SK-N-MC (cell line): ENCODE results near the gene NUB1.

Source experiments
- DNase-seq: peaks from one replicate; pipeline ENCODE4 v3.0.0-alpha.2; 2011; ENCODE audit warnings: low read depth, low spot score
- H3K27ac ChIP-seq: fragments of 200-600 bp; sonication (generic); 2 replicates; pipeline ENCODE4 v1.5.1; 2016; ENCODE audit warnings: mixed run types
- H3K36me3 ChIP-seq: fragments of 200-600 bp; sonication (generic); 2 replicates; pipeline ENCODE4 v1.6.1; 2017; ENCODE audit warnings: antibody characterized with exemption, low read length, mixed read lengths; ENCODE audit not compliant: insufficient read depth
- H3K4me3 ChIP-seq: fragments of 200-600 bp; sonication (generic); 2 replicates; pipeline ENCODE4 v1.5.1; 2016
- H3K9ac ChIP-seq: fragments of 200-600 bp; sonication (generic); 2 replicates; pipeline ENCODE4 v1.8.0; 2017; ENCODE audit warnings: mixed run types, mixed read lengths; ENCODE audit not compliant: insufficient read length
- H3K9me3 ChIP-seq: fragments of 200-600 bp; sonication (generic); 2 replicates; pipeline ENCODE4 v1.6.1; 2017; ENCODE audit warnings: low read depth, mild to moderate bottlenecking, antibody characterized with exemption, low read length, moderate library complexity, mixed read lengths
- EZH2 ChIP-seq: fragments of 200-600 bp; sonication (generic); IDR thresholded peaks from one replicate; pipeline ENCODE4 v1.6.1; 2017; ENCODE audit warnings: antibody characterized with exemption
- FOXP2 ChIP-seq: optimal IDR thresholded peaks from 2 replicates; pipeline ENCODE3; 2011; ENCODE audit warnings: mild to moderate bottlenecking, moderate library complexity; ENCODE audit not compliant: insufficient read depth; ENCODE audit errors: extremely low read length, control extremely low read depth
- POLR2AphosphoS5 ChIP-seq: IDR thresholded peaks from 2 replicates; pipeline ENCODE4 v1.6.1; 2012; ENCODE audit warnings: mild to moderate bottlenecking, low read depth, low read length, borderline replicate concordance

NUB1 gene

DNA sequence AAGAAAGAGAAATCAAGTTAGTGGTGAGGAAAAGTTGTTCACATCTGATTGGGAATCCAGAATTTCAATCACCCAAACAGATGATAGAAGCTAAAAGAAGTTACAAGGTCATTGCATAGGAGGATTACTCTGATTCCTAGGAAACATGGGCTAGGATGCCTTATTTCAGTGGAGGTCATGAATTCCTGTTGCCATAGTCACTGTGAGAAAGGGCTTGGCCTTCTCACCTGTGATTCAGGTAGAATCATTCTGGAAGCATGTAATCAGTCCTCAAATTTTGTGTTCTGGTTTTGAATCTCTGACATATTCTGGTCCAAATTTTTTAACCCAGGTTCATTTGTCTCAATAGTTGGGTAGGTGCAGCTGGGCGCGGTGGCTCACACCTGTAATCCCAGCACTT lies 4.3 kb upstream of the NUB1 start:
- no peak for DNase-seq
- H3K27ac ChIP-seq, result no peak overlapping the region
- H3K9ac ChIP-seq, result no peak overlapping the region
- no peak for TF ChIP-seq FOXP2
- TF ChIP-seq POLR2AphosphoS5, result no peak
- no peaks in the 10 kb centered on the region for H3K36me3 ChIP-seq
- no peaks in the 10 kb centered on the region for H3K9me3 ChIP-seq
- no peak overlapping the region for H3K4me3 ChIP-seq

DNA sequence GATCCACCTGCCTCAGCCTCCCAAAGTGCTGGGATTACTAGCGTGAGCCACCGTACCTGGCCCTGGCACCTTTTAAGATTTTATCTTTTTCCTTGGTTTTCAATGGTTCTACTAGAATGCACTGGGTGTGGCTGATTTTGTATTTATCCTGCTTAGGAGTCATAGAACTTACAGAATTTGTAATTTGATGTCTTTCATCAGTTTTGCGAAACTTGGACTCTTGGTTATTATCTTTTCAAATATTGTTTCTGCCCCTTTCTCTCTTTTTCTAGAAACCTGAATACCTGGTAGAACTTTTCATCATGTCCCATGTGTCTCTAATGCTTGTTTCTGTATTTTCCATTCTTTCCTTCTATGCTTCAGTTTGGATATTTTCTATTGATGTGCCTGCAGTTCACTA lies 2.8 kb upstream of the NUB1 start:
- TF ChIP-seq POLR2AphosphoS5 (no peak), EZH2 (no peak), FOXP2 (no peak)
- H3K27ac ChIP-seq, result no peak overlapping the region
- H3K9ac ChIP-seq, result no peak overlapping the region
- no peak overlapping the region for H3K4me3 ChIP-seq
- H3K9me3 ChIP-seq, result no peaks in the 10 kb centered on the region
- H3K36me3 ChIP-seq, result no peaks in the 10 kb centered on the region
- DNase-seq, result no peak

DNA sequence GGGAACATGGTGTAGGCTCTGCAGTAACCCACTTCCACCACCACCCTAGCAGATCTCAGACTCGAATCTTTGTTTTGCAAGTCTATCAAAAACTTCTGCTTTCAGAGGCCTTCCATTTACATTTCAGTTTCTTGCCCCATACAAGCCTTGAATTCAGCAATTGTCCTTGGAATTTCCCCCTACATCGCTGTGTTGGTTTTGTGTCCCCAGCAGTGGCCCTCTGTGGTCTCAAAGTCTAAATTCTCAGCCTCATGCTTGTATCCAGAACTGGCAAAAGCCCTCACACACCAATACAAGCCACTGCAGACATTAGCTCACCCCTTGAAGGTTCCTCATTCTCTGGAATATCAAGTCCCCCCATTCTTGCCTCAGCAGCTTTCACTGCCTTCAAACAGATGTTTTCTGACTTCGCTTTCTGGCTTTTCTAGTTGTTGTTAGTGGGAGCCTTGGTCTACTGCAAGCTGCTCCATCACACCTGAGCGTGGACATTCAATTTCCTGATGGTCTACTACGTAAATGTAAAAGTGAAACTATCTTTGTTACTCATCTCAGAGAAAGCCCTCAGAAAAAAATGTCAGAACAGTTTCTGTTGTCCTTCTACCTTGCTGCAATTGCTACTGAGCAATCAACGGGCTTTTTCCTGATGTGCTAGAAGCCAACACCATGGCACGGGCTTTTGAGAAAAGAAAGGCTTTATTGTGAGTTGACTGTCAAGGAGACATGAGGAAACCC lies 1.8 kb upstream of the NUB1 start:
- no peaks in the 10 kb centered on the region for H3K36me3 ChIP-seq
- no peak overlapping the region for H3K27ac ChIP-seq
- no peak overlapping the region for H3K9ac ChIP-seq
- no peak for TF ChIP-seq FOXP2
- TF ChIP-seq EZH2, result no peak
- TF ChIP-seq POLR2AphosphoS5, result no peak
- no peak overlapping the region for H3K4me3 ChIP-seq
- no peaks in the 10 kb centered on the region for H3K9me3 ChIP-seq
- no peak for DNase-seq

DNA sequence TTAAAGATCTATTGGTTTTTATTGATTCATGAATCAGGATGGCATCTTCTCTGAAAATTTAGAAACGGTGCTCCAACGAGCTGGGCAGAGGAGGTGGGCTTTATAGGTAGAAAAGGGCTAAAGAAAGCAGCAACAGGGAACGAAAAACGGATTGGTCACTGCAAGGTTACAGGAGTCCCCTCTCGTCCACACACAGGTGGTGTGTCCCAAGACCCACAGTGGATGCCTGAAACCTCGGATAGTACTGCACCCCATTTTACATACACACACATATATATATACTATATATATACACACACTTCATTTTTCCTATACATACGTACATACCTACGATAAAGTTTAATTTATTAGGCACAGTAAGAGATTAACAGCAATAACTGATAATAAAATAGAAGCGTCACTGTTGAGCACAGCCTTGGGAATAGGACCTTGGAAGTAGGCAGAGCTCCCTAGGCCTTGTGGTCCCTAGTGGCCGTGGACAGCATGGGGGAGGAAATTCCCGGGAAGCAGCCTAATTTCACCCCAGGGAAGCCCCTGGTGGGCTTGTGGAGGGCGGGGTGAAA lies 737 bp upstream of the NUB1 start:
- TF ChIP-seq POLR2AphosphoS5 (no peak), EZH2 (no peak), FOXP2 (no peak)
- H3K4me3 ChIP-seq, result peak overlapping the region; percentile 93
- H3K9me3 ChIP-seq, result no peaks in the 10 kb centered on the region
- no peak overlapping the region for H3K27ac ChIP-seq
- peaks cover 8% of the 10 kb centered on the region for H3K36me3 ChIP-seq
- H3K9ac ChIP-seq, result no peak overlapping the region
- DNase-seq, result no peak

DNA sequence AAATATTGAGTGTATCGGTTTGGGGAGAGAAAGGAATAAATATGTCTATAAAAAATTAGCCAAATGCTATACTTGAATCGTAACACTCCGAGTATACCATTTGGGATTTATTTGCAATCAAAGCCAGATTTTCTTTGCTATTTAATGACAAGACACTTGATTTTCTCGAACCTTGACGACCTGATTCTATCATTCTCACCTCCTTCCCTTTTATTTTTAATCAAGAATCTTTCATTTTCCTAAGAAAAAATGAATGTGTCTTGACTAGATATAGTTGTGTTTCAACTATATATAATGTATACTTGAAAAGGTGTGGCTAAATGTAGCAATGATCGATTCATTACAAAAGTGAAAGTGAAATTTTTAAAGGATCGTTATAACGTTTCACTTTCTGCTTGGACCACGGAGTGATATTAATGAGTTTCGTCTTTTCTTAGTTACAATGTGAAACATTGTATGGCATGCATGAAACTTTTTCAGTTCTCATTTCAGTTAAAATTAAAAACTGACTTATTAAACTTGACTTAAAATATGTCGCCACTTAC lies 562 bp downstream of the NUB1 start:
- no peak for TF ChIP-seq POLR2AphosphoS5
- TF ChIP-seq FOXP2, result no peak
- no peak for TF ChIP-seq EZH2
- Histone ChIP-seq H3K4me3 (peak overlapping the region; percentile 93), H3K9ac (peak overlapping the region; percentile 90), H3K27ac (no peak overlapping the region), H3K9me3 (no peaks in the 10 kb centered on the region), H3K36me3 (peaks cover 16% of the 10 kb centered on the region)
- DNase-seq, result no peak

DNA sequence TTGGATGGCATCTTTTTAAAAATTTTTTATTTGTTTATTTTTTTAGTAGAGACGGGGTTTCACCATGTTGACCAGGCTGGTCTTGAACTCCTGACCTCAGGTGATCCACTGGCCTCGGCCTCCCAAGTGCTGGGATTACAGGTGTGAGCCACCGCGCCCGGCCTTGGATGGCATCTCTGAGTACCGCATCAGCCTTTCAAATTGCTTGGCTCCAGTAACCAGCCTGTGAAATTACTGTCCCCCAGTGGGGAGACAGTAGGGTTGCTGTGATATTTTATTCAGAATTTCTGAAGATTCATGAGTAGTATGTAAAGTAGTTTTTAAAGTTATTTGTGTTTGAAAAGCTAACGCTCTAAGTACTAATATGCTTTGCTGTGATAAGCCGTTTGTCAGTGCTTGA lies 1.2 kb downstream of the NUB1 start:
- H3K9ac ChIP-seq, result peak overlapping the region; percentile 90

DNA sequence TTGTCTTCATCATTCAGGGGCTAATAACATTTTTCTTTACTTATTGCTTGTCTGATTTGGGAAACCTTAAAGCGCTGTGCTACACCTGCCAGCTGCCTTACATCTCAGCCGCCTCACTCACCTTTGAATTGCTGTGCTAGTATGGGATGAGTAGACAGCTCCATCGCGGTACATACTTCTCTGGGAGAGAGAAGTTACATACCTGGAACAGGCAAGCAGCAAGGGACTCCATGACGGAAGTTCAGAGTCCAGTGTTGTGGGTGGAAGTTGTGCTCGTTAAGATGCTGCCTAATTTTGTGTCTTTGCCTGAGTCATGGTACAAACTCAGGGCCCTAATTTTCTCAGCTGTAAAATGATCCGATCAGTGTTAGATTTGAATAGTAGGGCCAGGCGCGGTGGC lies 1.9 kb downstream of the NUB1 start:
- peaks cover 19% of the 10 kb centered on the region for H3K36me3 ChIP-seq
- no peak overlapping the region for H3K9ac ChIP-seq
- no peak for DNase-seq
- H3K4me3 ChIP-seq, result no peak overlapping the region
- no peaks in the 10 kb centered on the region for H3K9me3 ChIP-seq
- TF ChIP-seq EZH2 (no peak), POLR2AphosphoS5 (no peak), FOXP2 (no peak)
- H3K27ac ChIP-seq, result no peak overlapping the region

More for the DNA sequence above, 1.2 kb downstream of the NUB1 start:
- Histone ChIP-seq H3K4me3 (peak overlapping the region; percentile 93), H3K27ac (no peak overlapping the region), H3K36me3 (peaks cover 19% of the 10 kb centered on the region), H3K9me3 (no peaks in the 10 kb centered on the region)
- TF ChIP-seq FOXP2 (no peak), POLR2AphosphoS5 (no peak), EZH2 (no peak)
- no peak for DNase-seq

DNA sequence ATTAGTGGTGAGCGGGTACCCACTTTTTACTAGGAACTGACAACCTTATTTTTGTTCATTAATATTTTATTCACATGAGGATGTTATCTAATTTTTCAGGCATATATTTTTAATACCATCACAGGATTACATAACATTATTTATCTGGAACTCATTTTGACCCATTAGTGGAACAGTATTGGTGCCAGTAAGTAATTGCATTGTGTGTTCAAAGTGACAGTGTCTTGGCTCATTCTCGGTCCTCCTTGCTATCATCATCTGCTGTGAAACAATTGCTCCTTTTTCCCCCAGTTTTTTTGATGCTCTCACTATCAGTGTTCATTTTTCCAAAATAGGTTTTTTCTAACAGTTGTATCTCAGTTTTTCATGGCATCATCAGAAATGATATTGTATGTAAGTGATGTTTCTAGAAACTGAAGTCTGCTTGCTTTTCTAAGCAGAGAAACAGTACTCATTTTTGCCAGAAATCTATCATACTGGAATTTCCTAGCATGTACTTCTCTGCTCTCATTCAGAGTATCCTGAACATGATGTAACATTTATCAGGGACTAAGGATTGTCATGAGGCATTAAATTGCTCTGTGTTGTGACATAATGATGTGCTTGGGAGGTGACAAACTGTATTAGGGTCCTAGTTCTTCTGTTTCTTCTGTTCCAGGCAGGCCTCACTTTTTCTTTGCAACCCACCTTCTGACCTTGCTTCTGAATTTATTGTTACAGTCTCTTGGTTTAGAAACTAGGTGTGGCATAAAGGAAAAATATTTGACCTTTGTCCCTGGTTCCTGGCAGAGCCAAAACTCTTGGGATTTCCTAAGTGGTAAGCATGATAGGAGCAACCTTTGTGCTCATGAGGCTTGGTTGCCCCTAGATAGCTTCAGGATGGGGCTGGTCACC lies 4.2 kb downstream of the NUB1 start:
- no peak for TF ChIP-seq EZH2
- no peak for TF ChIP-seq POLR2AphosphoS5
- H3K4me3 ChIP-seq, result no peak overlapping the region
- H3K36me3 ChIP-seq, result peaks cover 28% of the 10 kb centered on the region
- DNase-seq, result no peak
- no peak overlapping the region for H3K27ac ChIP-seq
- no peak overlapping the region for H3K9ac ChIP-seq
- no peaks in the 10 kb centered on the region for H3K9me3 ChIP-seq
